Heart right ventricle (tissue), 16 donors: Measurements from ENCODE around the gene THSD7A. TPM values are rescaled to one million over a fixed set of nuclear protein-coding genes. Genes with fewer than 3 reads are reported as not detected.

Experiments
- ATAC-seq, 8 donors: fragments of 200-7000 bp; cut with Tn5 transposase; one replicate each; pipeline ENCODE4 v1.9.1; 2020; ENCODE audit warnings: mild to moderate bottlenecking in 8 of 8, moderate library complexity in 8 of 8, moderate number of reproducible peaks in 1 of 8
- DNase-seq, 2 donors: peaks; one replicate each; pipeline ENCODE4 v3.0.0-alpha.2; 2020
- H3K27ac ChIP-seq, 10 donors: fragments of 200-600 bp; sonication (generic) in 2 of 10; one replicate each; pipeline versions ENCODE4 v1.5.0 to v1.8.0; 2020 to 2022; ENCODE audit warnings: mild to moderate bottlenecking in 3 of 10
- H3K27me3 ChIP-seq, 7 donors: fragments of 200-600 bp; one replicate each; pipeline ENCODE4 v1.8.0; 2021 to 2022; ENCODE audit warnings: mild to moderate bottlenecking in 2 of 7
- H3K36me3 ChIP-seq, 9 donors: fragments of 200-600 bp; sonication (generic) in 1 of 9; one replicate each; pipeline versions ENCODE4 v1.5.0 to v1.8.0; 2020 to 2022; ENCODE audit warnings: mild to moderate bottlenecking in 2 of 9
- H3K4me1 ChIP-seq, 9 donors: fragments of 200-600 bp; sonication (generic) in 1 of 9; one replicate each; pipeline versions ENCODE4 v1.5.0 to v1.8.0; 2020 to 2022; ENCODE audit warnings: mild to moderate bottlenecking in 4 of 9
- H3K4me3 ChIP-seq, 10 donors: fragments of 200-600 bp; sonication (generic) in 2 of 10; one replicate each; pipeline versions ENCODE4 v1.5.0 to v1.8.0; 2020 to 2022; ENCODE audit warnings: mild to moderate bottlenecking in 7 of 10, moderate library complexity in 2 of 10
- H3K9me3 ChIP-seq, 11 donors: fragments of 200-600 bp in 10 of 11; sonication (generic) in 2 of 11; one replicate each; pipeline versions ENCODE4 v1.5.0 to v1.8.0; 2013 to 2022; ENCODE audit warnings: mild to moderate bottlenecking in 2 of 11, control low read depth in 1 of 11, moderate library complexity in 1 of 11
- WGBS, 2 donors: extraction: QIAGEN DNeasy Blood & Tissue Kit; methylation state at CpG; one replicate each; pipeline ENCODE4 v1.1.7; 2013; ENCODE audit warnings: inconsistent platforms in 1 of 2; 5-methylcytosine and 5-hydroxymethylcytosine counted together
- intact Hi-C, 10 donors: fragments of 100-400 bp; cut with DNase I; formaldehyde crosslinking; loops; one replicate each; pipeline versions ENCODE4 v1.11.1 to v1.14.2; 2022
- polyA plus RNA-seq, 2 donors: library from polyadenylated mRNA; stranded (reverse); fragments of 200-250 nt; gene quantifications; one replicate each; pipeline ENCODE4 v1.2.3, GENCODE V29; 2013
- total RNA-seq, 10 donors: library from RNA; stranded (reverse); fragmentation: NEBNext Ultra II Directional in 3 of 10; extraction: Animal tissue kit (Norgen Biotek cat#: 25700) in 3 of 10; gene quantifications; one replicate each; pipeline versions ENCODE4 v1.2.1 to v1.2.4, GENCODE V29; 2021 to 2023
- TF ChIP-seq, protein P1 (sequence below), 9 donors: fragments of 200-600 bp; sonication (generic) in 2 of 9; IDR thresholded peaks; one replicate each; pipeline versions ENCODE4 v1.5.0 to v1.8.0; 2021 to 2022; ENCODE audit warnings: antibody characterized with exemption in 9 of 9, mild to moderate bottlenecking in 5 of 9, moderate library complexity in 1 of 9
- donor health status: Arrhythmogenic right ventricular cardiomyopathy.
- donor health status: ischemic (EF 13 %, LVEDD 7.1; RV severe dilation, severe dysfunction).
- donor health status: healthy with polysubstance abuse.
- donor health status: DM: no; HTN: yes; CAD: no.
- donor health status: DM: no; HTN: no; CAD: no.
- donor health status: ischemic (EF 25% LVEDD 6.9; RV normal size, moderate dysfunction).
- donor health status: ischemic (EF 25% LVEDD 5.7; RV mildly dilated, moderate dysfunction).
- donor health status: healthy.
- donor health status: DM: yes; HTN: yes; CAD: no.
- donor health status: Ischemic cardiomyopathy.
- donor health status: ischemic (EF 35%, LVEDD 5.7; RV mildly dilated, moderate dysfunction).
- donor health status: nonischemic (EF 11% LVEDD 7.7; RV severe dilation, severe dysfunction).
- donor health status: DM: yes; HTN: yes; CAD: no.
- donor health status: PGD.
- donor health status: ischemic (EF 29% LVEDD 5.4; RV normal size, mild dysfunction).
- donor health status: nonischemic (EF 23%, LVEDD 6.1; RV moderate dilation, normal function).

The THSD7A gene
- total and polyA plus RNA-seq, 12 donors, result 0.22 to 3.4 (median 1.2) TPM

DNA sequence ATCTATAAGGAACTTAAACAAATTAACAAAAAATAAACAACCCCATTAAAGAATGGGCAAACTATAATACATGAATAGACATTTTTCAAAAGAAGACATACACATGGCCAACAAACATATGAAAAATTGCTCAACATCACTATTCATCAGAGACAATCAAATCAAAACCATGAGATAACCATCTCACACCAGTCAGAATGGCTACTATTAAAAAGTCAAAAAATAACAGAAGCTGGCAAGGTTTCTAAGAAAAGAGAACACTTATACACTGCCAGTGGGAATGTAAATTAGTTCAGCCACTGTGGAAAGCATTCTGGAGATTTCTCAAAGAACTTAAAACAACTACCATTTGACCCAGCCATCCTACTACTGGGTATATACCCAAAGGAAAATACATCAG, 280.5 kb downstream of the THSD7A start:
- no peak overlapping the region for H3K4me3 ChIP-seq
- TF ChIP-seq, protein P1, sequence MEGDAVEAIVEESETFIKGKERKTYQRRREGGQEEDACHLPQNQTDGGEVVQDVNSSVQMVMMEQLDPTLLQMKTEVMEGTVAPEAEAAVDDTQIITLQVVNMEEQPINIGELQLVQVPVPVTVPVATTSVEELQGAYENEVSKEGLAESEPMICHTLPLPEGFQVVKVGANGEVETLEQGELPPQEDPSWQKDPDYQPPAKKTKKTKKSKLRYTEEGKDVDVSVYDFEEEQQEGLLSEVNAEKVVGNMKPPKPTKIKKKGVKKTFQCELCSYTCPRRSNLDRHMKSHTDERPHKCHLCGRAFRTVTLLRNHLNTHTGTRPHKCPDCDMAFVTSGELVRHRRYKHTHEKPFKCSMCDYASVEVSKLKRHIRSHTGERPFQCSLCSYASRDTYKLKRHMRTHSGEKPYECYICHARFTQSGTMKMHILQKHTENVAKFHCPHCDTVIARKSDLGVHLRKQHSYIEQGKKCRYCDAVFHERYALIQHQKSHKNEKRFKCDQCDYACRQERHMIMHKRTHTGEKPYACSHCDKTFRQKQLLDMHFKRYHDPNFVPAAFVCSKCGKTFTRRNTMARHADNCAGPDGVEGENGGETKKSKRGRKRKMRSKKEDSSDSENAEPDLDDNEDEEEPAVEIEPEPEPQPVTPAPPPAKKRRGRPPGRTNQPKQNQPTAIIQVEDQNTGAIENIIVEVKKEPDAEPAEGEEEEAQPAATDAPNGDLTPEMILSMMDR (IDR thresholded peaks at IDR 0.05), result no peak
- peaks cover 0 to 28% (median 0%) of the 10 kb centered on the region in 11 donors for H3K9me3 ChIP-seq
- no peaks in the 10 kb centered on the region for H3K4me1 ChIP-seq
- intact Hi-C loops, result no loop called here
- ATAC-seq, result no peak
- DNase-seq, result no peak
- H3K36me3 ChIP-seq, result no peaks in the 10 kb centered on the region
- H3K27ac ChIP-seq, result no peak overlapping the region
- no peaks in the 10 kb centered on the region for H3K27me3 ChIP-seq

DNA sequence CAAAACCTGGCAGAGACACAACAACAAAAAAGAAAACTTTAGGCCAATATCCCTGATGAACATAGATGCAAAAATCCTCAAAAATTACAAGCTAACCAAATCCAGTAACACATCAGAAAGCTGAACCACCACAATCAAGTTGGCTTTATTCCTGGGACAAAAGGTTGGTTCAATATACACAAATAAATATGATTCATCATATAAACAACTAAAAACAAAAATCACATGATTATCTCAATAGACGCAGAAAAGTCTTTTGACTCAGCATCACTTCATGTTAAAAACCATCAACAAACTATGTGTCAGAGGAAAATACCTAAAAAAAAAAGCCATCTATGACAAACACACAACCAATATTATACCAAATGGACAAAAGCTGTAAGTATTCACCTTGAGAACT, 283.5 kb downstream of the THSD7A start:
- intact Hi-C loops, result no loop called here
- no peaks in the 10 kb centered on the region for H3K36me3 ChIP-seq
- H3K4me3 ChIP-seq, result no peak overlapping the region
- DNase-seq (no peak), ATAC-seq (no peak)
- no peaks in the 10 kb centered on the region for H3K4me1 ChIP-seq
- TF ChIP-seq, protein P1 (IDR thresholded peaks at IDR 0.05), result no peak
- H3K27ac ChIP-seq, result no peak overlapping the region
- peaks cover 0 to 31% (median 0%) of the 10 kb centered on the region in 11 donors for H3K9me3 ChIP-seq
- WGBS, 2 donors, result 46 to 48% methylated on average over 1 of the region's 1 CpG
- no peaks in the 10 kb centered on the region for H3K27me3 ChIP-seq

DNA sequence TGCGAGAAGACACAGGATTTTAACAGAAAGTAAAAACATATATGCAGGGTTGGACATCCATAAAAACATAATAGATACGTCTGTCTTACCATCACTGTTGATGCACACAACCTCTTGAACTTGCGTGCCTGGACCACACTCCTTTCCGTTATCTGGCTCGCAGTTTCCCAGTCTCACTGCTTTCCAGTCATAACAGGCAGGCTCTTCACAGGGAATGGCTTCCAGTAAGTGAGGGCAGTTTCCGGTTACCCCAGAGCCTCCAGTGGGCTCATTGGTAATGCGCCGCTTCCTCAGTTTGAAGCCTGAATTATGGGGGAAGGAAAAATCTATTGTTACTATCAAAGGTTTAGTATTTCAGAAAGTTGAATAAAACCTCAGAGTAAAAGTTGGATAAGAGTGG, 290.7 kb downstream of the THSD7A start:
- intact Hi-C loops, result no loop called here
- 98% methylated on average over 8 of the region's 8 CpGs for WGBS, 2 donors
- H3K27me3 ChIP-seq, result no peaks in the 10 kb centered on the region
- no peak overlapping the region for H3K4me3 ChIP-seq
- H3K36me3 ChIP-seq, result peaks cover 0 to 6% (median 0%) of the 10 kb centered on the region in 9 donors
- DNase-seq (no peak), ATAC-seq (no peak)
- TF ChIP-seq, protein P1 (IDR thresholded peaks at IDR 0.05), result no peak
- peaks cover 0 to 8% (median 0%) of the 10 kb centered on the region in 11 donors for H3K9me3 ChIP-seq
- H3K27ac ChIP-seq, result no peak overlapping the region
- H3K4me1 ChIP-seq, result peaks cover 0 to 17% (median 5%) of the 10 kb centered on the region in 9 donors

DNA sequence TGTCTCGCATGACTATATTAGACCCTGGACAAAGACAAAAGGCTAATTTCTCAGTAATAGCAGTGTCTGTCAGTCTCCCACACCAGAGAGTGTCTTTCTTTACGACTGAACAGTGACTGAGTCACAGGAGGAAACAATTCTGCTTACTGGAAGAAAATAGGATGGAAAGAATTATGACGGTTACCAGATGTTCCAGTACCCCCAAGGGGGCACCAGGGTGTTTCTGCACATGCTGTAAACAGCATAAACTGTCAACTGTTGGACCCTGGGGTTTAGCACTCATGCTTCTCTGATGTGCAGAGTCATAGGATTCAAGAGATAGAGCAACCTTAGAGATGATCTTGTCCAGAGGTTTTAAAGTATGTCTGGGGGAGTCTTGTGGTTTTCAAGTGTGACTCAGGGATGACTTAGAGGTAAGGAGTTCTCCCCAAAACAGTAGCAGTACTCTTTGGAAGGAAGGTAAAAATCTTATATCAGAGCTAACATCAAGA, 291.7 kb downstream of the THSD7A start:
- DNase-seq (peak in 1 of 2 donors; percentile 5), ATAC-seq (peak in 6 of 8 donors; percentile 38 to 67 (median 54))
- Histone ChIP-seq H3K4me1 (peaks cover 0 to 17% (median 5%) of the 10 kb centered on the region in 9 donors), H3K27ac (peak overlapping the region in 2 of 10 donors; percentile 28 to 42), H3K36me3 (peaks cover 0 to 6% (median 0%) of the 10 kb centered on the region in 9 donors), H3K27me3 (no peaks in the 10 kb centered on the region), H3K9me3 (peaks cover 0 to 7% (median 0%) of the 10 kb centered on the region in 11 donors), H3K4me3 (no peak overlapping the region)
- 27 to 34% methylated on average over 3 of the region's 3 CpGs for WGBS, 2 donors
- intact Hi-C loops, result no loop called here
- TF ChIP-seq, protein P1 (IDR thresholded peaks at IDR 0.05), result no peak
